Cerebellar nuclear complex (tissue), 1 donor: ENCODE results near the gene MPZ.
"Not testable (repeated sequence)": the region's sequence is repeated elsewhere in the genome, so short reads cannot be mapped to it uniquely, and the experiment has no call there.

Experiments
- DNase-seq, 2 experiments: peaks; one replicate each; lab custom pipeline; 2025; lab: John Stamatoyannopoulos, UW

Gene MPZ

DNA sequence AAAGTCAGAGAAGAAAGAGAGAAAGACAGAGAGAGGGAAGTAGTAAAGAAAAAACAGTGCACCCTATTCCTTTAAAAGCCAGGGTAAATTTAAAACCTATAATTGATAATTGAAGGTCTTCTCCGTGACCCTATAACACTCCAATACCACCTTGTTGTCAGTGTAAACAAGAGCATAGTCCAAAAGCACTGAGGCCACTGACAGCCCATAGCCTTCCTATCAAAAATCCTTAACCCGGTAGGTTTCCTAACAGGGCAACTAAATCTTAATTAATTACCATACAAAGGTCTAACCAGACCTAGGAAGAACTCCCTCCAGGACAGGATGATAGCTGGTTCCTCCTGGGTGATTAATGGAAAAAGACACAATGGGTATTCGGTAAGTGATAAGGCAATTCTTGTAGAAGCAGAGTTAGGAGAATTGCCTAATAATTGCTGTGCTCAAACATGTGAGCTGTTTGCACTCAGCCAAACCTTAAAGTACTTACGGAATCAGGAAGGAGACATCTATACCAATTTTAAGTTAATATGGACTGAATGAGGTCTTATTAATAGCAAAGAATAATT, 53.7 kb downstream of the MPZ start:
- DNase-seq, result not testable (repeated sequence)

DNA sequence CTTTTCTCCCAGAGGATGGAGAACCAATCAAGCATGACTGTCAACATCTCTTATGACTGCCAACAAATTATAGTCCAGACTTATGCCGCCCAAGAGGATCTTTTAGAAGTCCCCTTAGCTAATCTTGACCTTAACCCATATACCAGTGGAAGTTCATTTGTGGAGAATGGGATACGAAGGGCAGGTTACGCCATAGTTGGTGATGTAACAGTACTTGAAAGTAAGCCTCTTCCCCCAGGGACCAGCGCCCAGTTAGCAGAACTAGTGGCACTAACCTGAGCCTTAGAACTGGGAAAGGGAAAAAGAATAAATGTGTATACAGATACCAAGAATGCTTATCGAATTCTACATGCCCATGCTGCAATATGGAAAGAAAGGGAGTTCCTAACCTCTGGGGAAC, 54.5 kb downstream of the MPZ start:
- DNase-seq, result not testable (repeated sequence)
